Measurements from ENCODE around the gene ALG14. TPM values are rescaled to one million over a fixed set of nuclear protein-coding genes. Genes with fewer than 3 reads are reported as not detected.
A peak's percentile ranks its signal among the peaks of the same experiment; 100 is the strongest.

Gene ALG14
- total RNA-seq, 4 donors from 2014 or later: 0.53 to 1.3 (median 1.0) TPM

GRCh38 chr1:95005584-95005983, 67.2 kb downstream of the ALG14 start:
- Histone ChIP-seq H3K36me3 (no peaks in the 10 kb centered on the region), H3K27ac (no peak overlapping the region), H3K4me3 (no peak overlapping the region), H3K9me3 (no peaks in the 10 kb centered on the region), H3K27me3 (no peaks in the 10 kb centered on the region), H3K4me1 (peaks cover 10 to 43% (median 19%) of the 10 kb centered on the region in 3 donors)
- no peak for TF ChIP-seq CTCF (IDR thresholded peaks at IDR 0.05)
- no peak for TF ChIP-seq POLR2A (IDR thresholded peaks at IDR 0.05)
- WGBS, 2 donors: 71 to 76% methylated on average over 2 of the region's 2 CpGs
- intact Hi-C loops (cut with DNase I): no loop called here
- DNase-seq: no peak

GRCh38 chr1:95004013-95004412, 68.7 kb downstream of the ALG14 start:
- Histone ChIP-seq H3K27ac (no peak overlapping the region), H3K4me1 (peaks cover 10 to 59% (median 19%) of the 10 kb centered on the region in 3 donors), H3K9me3 (no peaks in the 10 kb centered on the region), H3K36me3 (no peaks in the 10 kb centered on the region), H3K27me3 (no peaks in the 10 kb centered on the region), H3K4me3 (no peak overlapping the region)
- TF ChIP-seq POLR2A (IDR thresholded peaks at IDR 0.05) (no peak), CTCF (IDR thresholded peaks at IDR 0.05) (no peak)
- no peak for DNase-seq
- 81 to 91% methylated on average over 6 to 7 of the region's 7 CpGs for WGBS, 2 donors
- intact Hi-C loops (cut with DNase I): no loop called here

GRCh38 chr1:95003433-95003738, 69.4 kb downstream of the ALG14 start:
- no peaks in the 10 kb centered on the region for H3K9me3 ChIP-seq
- TF ChIP-seq POLR2A (IDR thresholded peaks at IDR 0.05) (no peak), CTCF (IDR thresholded peaks at IDR 0.05) (no peak)
- H3K4me3 ChIP-seq: no peak overlapping the region
- no peaks in the 10 kb centered on the region for H3K36me3 ChIP-seq
- peaks cover 10 to 60% (median 19%) of the 10 kb centered on the region in 3 donors for H3K4me1 ChIP-seq
- H3K27ac ChIP-seq: no peak overlapping the region
- 79 to 80% methylated on average over 4 of the region's 4 CpGs for WGBS, 2 donors
- no peak for DNase-seq
- no peaks in the 10 kb centered on the region for H3K27me3 ChIP-seq
- intact Hi-C loops (cut with DNase I): no loop called here

GRCh38 chr1:95002540-95003432, 70.0 kb downstream of the ALG14 start:
- TF ChIP-seq POLR2A (IDR thresholded peaks at IDR 0.05) (no peak), CTCF (IDR thresholded peaks at IDR 0.05) (no peak)
- Histone ChIP-seq H3K27ac (peak overlapping the region in 3 of 4 donors; percentile 30 to 49 (median 43)), H3K27me3 (no peaks in the 10 kb centered on the region), H3K9me3 (no peaks in the 10 kb centered on the region), H3K4me3 (no peak overlapping the region), H3K36me3 (no peaks in the 10 kb centered on the region), H3K4me1 (peaks cover 6 to 60% (median 16%) of the 10 kb centered on the region in 3 donors)
- 47 to 52% methylated on average over 8 of the region's 8 CpGs for WGBS, 2 donors
- intact Hi-C loops (cut with DNase I): no loop called here
- no peak for DNase-seq

- no peak for TF ChIP-seq POLR2A (IDR thresholded peaks at IDR 0.05)
- no peak for TF ChIP-seq CTCF (IDR thresholded peaks at IDR 0.05)
- WGBS, 2 donors: 54 to 65% methylated on average over 5 of the region's 5 CpGs
- intact Hi-C loops (cut with DNase I): no loop called here
- no peak overlapping the region for H3K4me3 ChIP-seq
- no peak for DNase-seq
- no peaks in the 10 kb centered on the region for H3K36me3 ChIP-seq
- H3K9me3 ChIP-seq: no peaks in the 10 kb centered on the region
- no peaks in the 10 kb centered on the region for H3K27me3 ChIP-seq
- peaks cover under 1 to 60% (median 12%) of the 10 kb centered on the region in 3 donors for H3K4me1 ChIP-seq
- H3K27ac ChIP-seq: peak overlapping the region in 2 of 4 donors; percentile 43 to 49
These were observed 70.6 kb downstream of the ALG14 start for GRCh38 chr1:95002164-95002539.

Data from esophagus squamous epithelium (tissue), 5 donors.